Measurements from ENCODE around the gene TMEM240. TPM values are rescaled to one million over a fixed set of nuclear protein-coding genes. Genes with fewer than 3 reads are reported as not detected.

Gene TMEM240
- total RNA-seq, 1 experiment from 2014 or later, result 8.0 TPM

GRCh38 chr1:1511533-1512285, 28.7 kb downstream of the TMEM240 start, which contains the start of gene ATAD3A (continued):
- TF ChIP-seq PRRX2 (CRISPR knock-in tag; IDR thresholded peaks at IDR 0.05) (no peak), OVOL2 (CRISPR knock-in tag; IDR thresholded peaks at IDR 0.05; ENCODE audit: borderline replicate concordance) (no peak), ZNF671 (CRISPR knock-in tag; IDR thresholded peaks at IDR 0.05) (no peak), ZNF532 (CRISPR knock-in tag; IDR thresholded peaks at IDR 0.05; ENCODE audit: borderline replicate concordance) (no peak), ATF1 (CRISPR knock-in tag; IDR thresholded peaks at IDR 0.05) (peak; percentile 30; the same call in 1 of the 2 replicates), ZBTB21 (CRISPR knock-in tag; IDR thresholded peaks at IDR 0.05; ENCODE audit: borderline replicate concordance) (no peak), FOXJ3 (CRISPR knock-in tag; IDR thresholded peaks at IDR 0.05; ENCODE audit: borderline replicate concordance) (no peak), ZNF425 (CRISPR knock-in tag; conservative IDR thresholded peaks at IDR 0.05) (no peak), FOXP1 (CRISPR knock-in tag; IDR thresholded peaks at IDR 0.05; ENCODE audit: borderline replicate concordance) (0 out of 2 replicates have a peak, but pooled peaks have one; percentile 53), NFE2L1 (CRISPR knock-in tag; IDR thresholded peaks at IDR 0.05) (no peak), JAZF1 (CRISPR knock-in tag; IDR thresholded peaks at IDR 0.05) (no peak), AR (CRISPR knock-in tag; IDR thresholded peaks at IDR 0.05) (no peak), GRHL2 (CRISPR knock-in tag; IDR thresholded peaks at IDR 0.05; ENCODE audit: insufficient replicate concordance, severe bottlenecking) (no peak), HMGXB4 (CRISPR knock-in tag; IDR thresholded peaks at IDR 0.05) (peak; percentile 85), TCF7 (CRISPR knock-in tag; IDR thresholded peaks at IDR 0.05; ENCODE audit: low read depth) (no peak), FOXK1 (CRISPR knock-in tag; IDR thresholded peaks at IDR 0.05) (peak; percentile 95), KAT7 (CRISPR knock-in tag; IDR thresholded peaks at IDR 0.05; ENCODE audit: borderline replicate concordance) (no peak)
- TF ChIP-seq, protein P1, sequence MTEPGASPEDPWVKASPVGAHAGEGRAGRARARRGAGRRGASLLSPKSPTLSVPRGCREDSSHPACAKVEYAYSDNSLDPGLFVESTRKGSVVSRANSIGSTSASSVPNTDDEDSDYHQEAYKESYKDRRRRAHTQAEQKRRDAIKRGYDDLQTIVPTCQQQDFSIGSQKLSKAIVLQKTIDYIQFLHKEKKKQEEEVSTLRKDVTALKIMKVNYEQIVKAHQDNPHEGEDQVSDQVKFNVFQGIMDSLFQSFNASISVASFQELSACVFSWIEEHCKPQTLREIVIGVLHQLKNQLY (CRISPR knock-in tag; IDR thresholded peaks at IDR 0.05), result peak; percentile 63; the same call in 1 of the 2 replicates
- TF ChIP-seq, protein P2, sequence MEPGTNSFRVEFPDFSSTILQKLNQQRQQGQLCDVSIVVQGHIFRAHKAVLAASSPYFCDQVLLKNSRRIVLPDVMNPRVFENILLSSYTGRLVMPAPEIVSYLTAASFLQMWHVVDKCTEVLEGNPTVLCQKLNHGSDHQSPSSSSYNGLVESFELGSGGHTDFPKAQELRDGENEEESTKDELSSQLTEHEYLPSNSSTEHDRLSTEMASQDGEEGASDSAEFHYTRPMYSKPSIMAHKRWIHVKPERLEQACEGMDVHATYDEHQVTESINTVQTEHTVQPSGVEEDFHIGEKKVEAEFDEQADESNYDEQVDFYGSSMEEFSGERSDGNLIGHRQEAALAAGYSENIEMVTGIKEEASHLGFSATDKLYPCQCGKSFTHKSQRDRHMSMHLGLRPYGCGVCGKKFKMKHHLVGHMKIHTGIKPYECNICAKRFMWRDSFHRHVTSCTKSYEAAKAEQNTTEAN (CRISPR knock-in tag; IDR thresholded peaks at IDR 0.05), result peak; percentile 71; the same call in 1 of the 2 replicates
- TF ChIP-seq, protein P3, sequence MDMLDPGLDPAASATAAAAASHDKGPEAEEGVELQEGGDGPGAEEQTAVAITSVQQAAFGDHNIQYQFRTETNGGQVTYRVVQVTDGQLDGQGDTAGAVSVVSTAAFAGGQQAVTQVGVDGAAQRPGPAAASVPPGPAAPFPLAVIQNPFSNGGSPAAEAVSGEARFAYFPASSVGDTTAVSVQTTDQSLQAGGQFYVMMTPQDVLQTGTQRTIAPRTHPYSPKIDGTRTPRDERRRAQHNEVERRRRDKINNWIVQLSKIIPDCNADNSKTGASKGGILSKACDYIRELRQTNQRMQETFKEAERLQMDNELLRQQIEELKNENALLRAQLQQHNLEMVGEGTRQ (CRISPR knock-in tag; IDR thresholded peaks at IDR 0.05), result no peak
- TF ChIP-seq, protein P4, sequence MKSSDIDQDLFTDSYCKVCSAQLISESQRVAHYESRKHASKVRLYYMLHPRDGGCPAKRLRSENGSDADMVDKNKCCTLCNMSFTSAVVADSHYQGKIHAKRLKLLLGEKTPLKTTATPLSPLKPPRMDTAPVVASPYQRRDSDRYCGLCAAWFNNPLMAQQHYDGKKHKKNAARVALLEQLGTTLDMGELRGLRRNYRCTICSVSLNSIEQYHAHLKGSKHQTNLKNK (CRISPR knock-in tag; IDR thresholded peaks at IDR 0.05), result no peak
- TF ChIP-seq, protein P5, sequence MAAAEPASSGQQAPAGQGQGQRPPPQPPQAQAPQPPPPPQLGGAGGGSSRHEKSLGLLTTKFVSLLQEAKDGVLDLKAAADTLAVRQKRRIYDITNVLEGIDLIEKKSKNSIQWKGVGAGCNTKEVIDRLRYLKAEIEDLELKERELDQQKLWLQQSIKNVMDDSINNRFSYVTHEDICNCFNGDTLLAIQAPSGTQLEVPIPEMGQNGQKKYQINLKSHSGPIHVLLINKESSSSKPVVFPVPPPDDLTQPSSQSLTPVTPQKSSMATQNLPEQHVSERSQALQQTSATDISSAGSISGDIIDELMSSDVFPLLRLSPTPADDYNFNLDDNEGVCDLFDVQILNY (CRISPR knock-in tag; IDR thresholded peaks at IDR 0.05), result peak; percentile 94
